ENCODE measurements around the gene KHDC4. TPM values are rescaled to one million over a fixed set of nuclear protein-coding genes. Genes with fewer than 3 reads are reported as not detected.

The KHDC4 gene
- total and polyA plus RNA-seq, 9 of the 15 experiments (the other 6 are each of a cell fraction or from before 2014, with no cell fraction given): 12.1 to 185 (median 65.6) TPM

GRCh38 chr1:155910621-155911121 is 23.5 kb downstream of the KHDC4 start (continued):
- no peak for TF ChIP-seq POLR3G (IDR thresholded peaks at IDR 0.05; ENCODE audit: extremely low read depth, insufficient read length, insufficient replicate concordance)
- no peak for TF ChIP-seq SRSF7 (optimal IDR thresholded peaks at IDR 0.05; ENCODE audit: low read depth, low read length)
- no peak for TF ChIP-seq PREB (CRISPR knock-in tag; IDR thresholded peaks at IDR 0.05)
- TF ChIP-seq, protein P1, sequence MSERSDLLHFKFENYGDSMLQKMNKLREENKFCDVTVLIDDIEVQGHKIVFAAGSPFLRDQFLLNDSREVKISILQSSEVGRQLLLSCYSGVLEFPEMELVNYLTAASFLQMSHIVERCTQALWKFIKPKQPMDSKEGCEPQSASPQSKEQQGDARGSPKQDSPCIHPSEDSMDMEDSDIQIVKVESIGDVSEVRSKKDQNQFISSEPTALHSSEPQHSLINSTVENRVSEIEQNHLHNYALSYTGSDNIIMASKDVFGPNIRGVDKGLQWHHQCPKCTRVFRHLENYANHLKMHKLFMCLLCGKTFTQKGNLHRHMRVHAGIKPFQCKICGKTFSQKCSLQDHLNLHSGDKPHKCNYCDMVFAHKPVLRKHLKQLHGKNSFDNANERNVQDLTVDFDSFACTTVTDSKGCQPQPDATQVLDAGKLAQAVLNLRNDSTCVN (CRISPR knock-in tag; IDR thresholded peaks at IDR 0.05): no peak
- TF ChIP-seq ELF2 (CRISPR knock-in tag; IDR thresholded peaks at IDR 0.05): no peak
- no peak for TF ChIP-seq STAG1 (CRISPR knock-in tag; IDR thresholded peaks at IDR 0.05; ENCODE audit: borderline replicate concordance)
- no peak for TF ChIP-seq ZNF217 (CRISPR knock-in tag; IDR thresholded peaks at IDR 0.05)
- TF ChIP-seq, protein P2, sequence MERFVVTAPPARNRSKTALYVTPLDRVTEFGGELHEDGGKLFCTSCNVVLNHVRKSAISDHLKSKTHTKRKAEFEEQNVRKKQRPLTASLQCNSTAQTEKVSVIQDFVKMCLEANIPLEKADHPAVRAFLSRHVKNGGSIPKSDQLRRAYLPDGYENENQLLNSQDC (CRISPR knock-in tag; IDR thresholded peaks at IDR 0.05): peak; percentile 34; the same call in 1 of the 2 replicates
- TF ChIP-seq PHB (CRISPR knock-in tag; IDR thresholded peaks at IDR 0.05): no peak
- no peak for TF ChIP-seq ID3 (CRISPR knock-in tag; IDR thresholded peaks at IDR 0.05)
- TF ChIP-seq ID3 (tag; IDR thresholded peaks at IDR 0.05): no peak
- TF ChIP-seq EP400 (IDR thresholded peaks at IDR 0.05): peak; percentile 41; the same call in 1 of the 2 replicates
- TF ChIP-seq VEZF1 (CRISPR knock-in tag; IDR thresholded peaks at IDR 0.05): peak; percentile 84; the same call in 1 of the 2 replicates
- TF ChIP-seq ZNF282 (CRISPR knock-in tag; IDR thresholded peaks at IDR 0.05): no peak
- TF ChIP-seq ZNF318 (IDR thresholded peaks at IDR 0.05; ENCODE audit: borderline replicate concordance in 1 of 2, low read depth in 1 of 2): no peak
- TF ChIP-seq PTRF (tag; IDR thresholded peaks at IDR 0.05): no peak

Data from K562 (cell line).